ENCODE results near the gene SLC30A1. TPM values are rescaled to one million over a fixed set of nuclear protein-coding genes. Genes with fewer than 3 reads are reported as not detected.

Gene SLC30A1
- total and polyA plus RNA-seq, 2 of the 13 experiments (the other 11 are each of a cell fraction or from before 2014, with no cell fraction given): 5.9 to 24.4 TPM

- peak; percentile 87 for DNase-seq (ENCODE audit: low spot score)
- TSS peak; percentile 79 for BruUV-seq (replicated peaks)
- intact Hi-C loops (cut with micrococcal nuclease; ENCODE audit: unreplicated experiment): loop anchor here (1.0 to 2.0 kb wide), 3 partner anchors 24 to 65 kb away; no protein-coding TSS in a partner anchor
- TF ChIP-seq ARHGAP35 (CRISPR knock-in tag; IDR thresholded peaks at IDR 0.05; ENCODE audit: borderline replicate concordance) (no peak), HNRNPH1 (optimal IDR thresholded peaks at IDR 0.05; ENCODE audit: low read depth, low read length) (no peak), HHEX (CRISPR knock-in tag; IDR thresholded peaks at IDR 0.05) (no peak), KLF12 (CRISPR knock-in tag; IDR thresholded peaks at IDR 0.05; ENCODE audit: borderline replicate concordance) (peak; percentile 20; the same call in 1 of the 2 replicates), ZNF225 (CRISPR knock-in tag; IDR thresholded peaks at IDR 0.05) (no peak), ZNF83 (CRISPR knock-in tag; IDR thresholded peaks at IDR 0.05; ENCODE audit: borderline replicate concordance) (no peak), GABPB1 (CRISPR knock-in tag; IDR thresholded peaks at IDR 0.05) (peak; percentile 57), ZBED4 (CRISPR knock-in tag; IDR thresholded peaks at IDR 0.05; ENCODE audit: borderline replicate concordance) (no peak; the same call in 1 of the 2 replicates), ZBTB33 (CRISPR knock-in tag; IDR thresholded peaks at IDR 0.05) (no peak), ASH2L (IDR thresholded peaks at IDR 0.05; ENCODE audit: insufficient read length, low read depth, low read length) (peak; percentile 52), STAT6 (CRISPR knock-in tag; IDR thresholded peaks at IDR 0.05; ENCODE audit: borderline replicate concordance) (no peak; the same call in 1 of the 2 replicates), ZNF614 (CRISPR knock-in tag; IDR thresholded peaks at IDR 0.05; ENCODE audit: borderline replicate concordance) (no peak), KDM5B (CRISPR knock-in tag; IDR thresholded peaks at IDR 0.05; ENCODE audit: borderline replicate concordance) (no peak)
These were observed 710 bp upstream of the SLC30A1 start for GRCh38 chr1:211579440-211580302.

More at GRCh38 chr1:211579440-211580302, 710 bp upstream of the SLC30A1 start:
- peaks cover 20% of the 10 kb centered on the region for H4K20me1 ChIP-seq (ENCODE audit: insufficient read depth, low read length)
- ChIA-PET CTCF (ENCODE audit: low intra/inter-chr PET ratio, low total read pairs) (interaction anchor here (1.1 to 4.2 kb wide), 3 partner anchors 29 to 76 kb away, joined by 4 to 30 read pairs (median 25); no protein-coding TSS in a partner anchor), POLR2A (interaction anchor here (0.8 to 3.7 kb wide), 21 partner anchors 9 to 97 kb away, joined by 3 to 79 read pairs (median 7); partner anchors contain the start of gene NEK2)
- H3K27me3 ChIP-seq (ENCODE audit: control insufficient read depth in 1 of 2, insufficient read depth in 2 of 2, low read length in 2 of 2): peaks cover 0 to 3% of the 10 kb centered on the region in 2 experiments; a peak in 3 of 5 replicates
- H3K9ac ChIP-seq (ENCODE audit: insufficient read depth, low read depth, low read length): peak overlapping the region; percentile 53
- no peaks in the 10 kb centered on the region for H3K9me3 ChIP-seq (ENCODE audit: low read length)
- H3K4me1 ChIP-seq (ENCODE audit: insufficient read depth, low read length): peaks cover 62% of the 10 kb centered on the region
- H3K4me2 ChIP-seq (ENCODE audit: low read depth, low read length): peak overlapping the region; percentile 81
- H2AFZ ChIP-seq (ENCODE audit: low read length): no peak overlapping the region
- H3K79me2 ChIP-seq (ENCODE audit: insufficient read depth, low read length): peaks cover 42% of the 10 kb centered on the region
- FAIRE-seq: peak; percentile 80
- 4% methylated on average over 13 of the region's 46 CpGs for WGBS (ENCODE audit: low lambda C conversion rate)
- ATAC-seq: peak; percentile 75
- H3K4me3 ChIP-seq (replicated peaks in 1 of 3; ENCODE audit: insufficient read depth in 1 of 3, low read depth in 2 of 3, low read length in 3 of 3): peak overlapping the region; percentile 68 to 96 (median 84)
- peaks cover 0 to 8% of the 10 kb centered on the region in 2 experiments; a peak in 2 of 5 replicates for H3K36me3 ChIP-seq (replicated peaks in 1 of 2; ENCODE audit: control insufficient read depth in 1 of 2, insufficient read depth in 2 of 2, low read length in 2 of 2)
- H3K27ac ChIP-seq (ENCODE audit: extremely low read length, insufficient read depth, low read length): peak overlapping the region; percentile 84
- in situ Hi-C loops (cut with HindIII; ENCODE audit: extremely low pct_ligation_motif_present, low pct_unique_long_range_greater_than_20kb): loop anchor here (5.0 kb wide), 3 partner anchors 43 to 73 kb away; no protein-coding TSS in a partner anchor

Data from HepG2 (cell line).